Measurements from ENCODE around the gene APC2.
"Not testable (repeated sequence)": the region's sequence is repeated elsewhere in the genome, so short reads cannot be mapped to it uniquely, and the experiment has no call there.

The APC2 gene

DNA sequence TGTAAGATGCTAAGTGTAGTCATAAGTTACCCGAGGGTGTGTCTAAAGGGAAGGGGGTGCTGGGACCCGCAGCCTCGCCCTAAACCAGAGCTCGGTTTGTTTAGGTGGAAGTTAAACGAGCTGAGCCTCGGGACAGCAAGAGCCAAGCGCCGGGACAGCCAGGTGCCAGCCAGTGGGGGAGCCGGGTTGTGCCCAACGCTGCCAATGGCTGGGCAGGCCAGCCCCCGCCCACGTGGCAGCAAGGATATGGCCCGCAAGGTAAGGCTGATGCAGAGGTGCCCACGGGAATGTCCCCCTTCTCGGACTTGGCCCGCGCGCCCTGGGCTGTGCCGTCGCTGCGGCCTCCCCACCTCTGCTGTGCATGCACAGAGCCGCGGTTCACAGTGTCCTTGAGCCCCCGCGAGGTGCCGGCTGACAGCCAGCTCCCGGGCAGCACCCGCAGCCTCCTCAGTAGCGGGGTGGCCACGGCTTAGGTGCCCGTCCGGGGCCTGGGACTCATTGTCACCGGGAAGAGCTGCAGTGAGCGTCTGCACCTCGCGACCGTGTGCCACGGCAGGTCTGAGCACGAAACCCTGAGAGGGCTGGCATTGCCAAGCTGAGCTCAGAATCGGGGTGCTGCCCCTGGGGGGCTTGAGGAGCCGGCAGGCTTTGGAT, 21.1 kb upstream of the APC2 start:
- DNase-seq (ENCODE audit: low read depth) = no peak

DNA sequence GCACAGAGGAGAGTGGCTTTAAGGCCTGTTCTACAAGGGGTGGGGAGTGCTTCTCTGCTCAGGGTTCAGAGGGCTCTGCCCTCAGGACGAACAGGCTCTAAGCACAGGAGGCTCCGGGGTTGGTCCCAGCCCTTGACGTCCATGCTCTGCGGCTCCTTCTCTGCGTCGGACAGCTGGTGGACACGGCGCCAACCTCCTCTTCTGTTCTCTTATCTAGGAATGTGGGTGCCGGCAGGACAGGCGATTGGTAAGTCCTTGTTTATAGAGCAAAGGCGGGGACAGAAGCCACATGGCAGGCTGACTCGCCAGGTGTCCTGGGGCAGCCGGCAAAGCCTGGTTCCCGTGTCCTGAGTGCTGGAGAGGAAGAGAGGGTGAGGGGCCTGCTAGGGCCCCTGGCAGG, 20.2 kb upstream of the APC2 start:
- no peak for DNase-seq (ENCODE audit: low read depth)

DNA sequence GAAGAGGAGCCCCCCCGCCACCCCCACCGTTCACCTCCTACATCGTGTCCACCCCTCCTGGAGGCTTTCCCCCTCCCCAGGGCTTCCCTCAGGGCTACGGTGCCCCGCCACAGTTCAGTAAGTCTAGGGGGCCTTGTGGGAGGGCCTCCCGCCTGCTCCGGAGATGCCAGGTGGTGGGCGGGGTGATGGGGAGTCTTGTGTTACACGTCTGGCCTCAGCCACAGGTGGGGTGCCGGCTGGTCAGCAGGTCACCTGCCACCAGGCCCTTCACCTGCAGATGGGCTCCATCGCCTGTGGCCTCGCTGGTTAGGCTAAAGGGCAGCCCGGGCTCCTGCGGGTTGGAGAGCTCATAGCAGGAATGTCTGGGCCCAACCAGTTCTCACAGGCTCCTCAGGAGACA, 19.7 kb upstream of the APC2 start:
- DNase-seq (ENCODE audit: low read depth) = no peak

DNA sequence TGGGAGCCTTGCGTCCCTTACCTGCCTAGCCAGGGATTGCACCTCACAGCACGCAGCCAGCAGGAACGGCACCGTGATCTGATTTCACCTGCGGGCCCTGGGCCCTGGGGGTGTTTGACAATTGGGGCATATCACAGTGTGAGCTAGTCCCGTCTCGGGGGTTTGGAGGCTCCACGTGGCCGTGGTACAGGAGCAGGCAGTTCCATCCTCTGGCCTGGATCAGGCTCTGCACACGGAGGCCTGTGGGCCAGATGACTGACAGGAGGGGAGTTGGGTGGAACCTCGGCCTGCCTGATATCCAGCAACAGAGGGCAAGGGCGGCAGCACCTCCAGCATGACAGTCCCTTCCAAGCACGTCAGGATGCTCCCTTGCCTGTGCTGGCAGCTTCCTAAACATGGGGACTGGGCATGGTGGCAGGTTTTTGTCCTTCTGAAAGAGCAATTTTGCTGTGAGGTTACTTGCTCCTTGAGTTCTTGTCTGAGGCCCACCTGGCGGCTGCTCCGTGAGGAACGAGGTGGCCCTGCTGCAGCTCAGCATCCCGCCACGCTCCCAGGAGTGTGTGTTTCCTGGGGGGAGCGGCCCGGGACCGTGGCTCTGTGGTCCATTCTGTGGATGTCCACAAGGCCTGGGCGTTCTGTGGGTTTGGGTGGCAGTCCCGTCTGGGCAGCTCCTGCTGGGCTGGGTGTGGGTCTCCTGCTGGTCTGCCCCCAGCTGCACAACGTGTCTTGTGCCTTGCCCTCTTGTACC, 18.0 kb upstream of the APC2 start:
- DNase-seq (ENCODE audit: low read depth) = no peak

DNA sequence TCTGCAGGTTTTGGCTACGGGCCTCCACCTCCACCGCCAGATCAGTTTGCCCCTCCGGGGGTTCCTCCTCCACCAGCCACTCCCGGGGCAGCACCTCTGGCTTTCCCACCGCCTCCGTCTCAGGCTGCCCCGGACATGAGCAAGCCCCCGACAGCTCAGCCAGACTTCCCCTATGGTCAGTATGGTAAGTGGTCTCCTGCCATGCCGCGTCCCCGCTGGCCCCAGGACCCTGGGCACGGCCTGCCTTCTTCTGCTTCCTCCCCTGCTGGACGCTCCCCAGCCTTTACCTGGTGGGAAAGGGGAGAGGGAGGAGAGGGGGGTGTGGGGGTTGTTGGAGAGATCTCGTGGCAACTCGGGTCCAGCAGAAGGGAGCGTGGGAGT, 17.4 kb upstream of the APC2 start:
- DNase-seq (ENCODE audit: low read depth) = no peak

DNA sequence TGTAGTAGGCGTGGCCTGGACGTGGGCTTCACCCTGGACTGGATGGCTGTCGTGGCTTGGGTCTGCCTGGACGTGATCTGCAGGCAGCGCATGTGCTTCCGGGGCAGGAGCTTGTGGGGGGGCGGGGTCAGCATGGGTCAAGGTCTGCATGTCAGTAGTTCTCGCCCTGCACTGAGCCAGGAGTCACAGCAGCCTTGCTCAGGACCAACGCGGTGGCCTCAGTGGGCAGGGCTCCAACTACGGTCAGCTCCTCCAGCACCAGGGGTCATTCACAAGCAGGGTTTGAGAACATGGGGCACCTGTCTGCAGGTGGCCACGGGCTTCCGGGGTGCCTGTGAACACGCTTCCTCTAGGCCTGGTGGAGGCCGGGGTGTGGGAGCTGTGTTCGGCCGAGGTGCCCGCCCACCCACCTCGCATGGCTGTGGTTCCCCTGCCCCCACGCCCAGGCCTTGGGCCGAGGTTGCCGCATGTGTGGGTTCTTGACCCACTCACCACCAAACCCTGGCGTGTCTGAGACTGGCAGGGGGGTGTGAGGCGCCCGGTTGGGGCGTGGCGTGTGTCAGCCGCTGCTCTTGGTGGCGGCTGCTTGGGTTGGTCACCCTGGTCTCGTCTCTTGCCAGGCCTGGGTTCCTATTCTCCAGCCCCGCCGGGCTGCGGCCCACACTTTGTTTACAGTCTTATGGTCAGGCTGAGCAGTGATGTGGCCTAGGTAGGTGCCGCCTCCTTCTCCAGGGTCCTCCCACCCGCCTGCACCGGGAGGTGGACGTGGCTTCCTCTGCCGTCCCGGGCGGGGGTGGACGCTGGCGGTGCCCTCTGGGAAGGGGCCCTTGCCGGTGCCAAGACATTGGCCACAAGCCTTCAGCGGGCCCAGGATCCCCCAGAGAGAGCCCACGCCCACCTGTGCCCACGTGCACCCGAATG, 16.5 kb upstream of the APC2 start:
- no peak for DNase-seq (ENCODE audit: low read depth)

DNA sequence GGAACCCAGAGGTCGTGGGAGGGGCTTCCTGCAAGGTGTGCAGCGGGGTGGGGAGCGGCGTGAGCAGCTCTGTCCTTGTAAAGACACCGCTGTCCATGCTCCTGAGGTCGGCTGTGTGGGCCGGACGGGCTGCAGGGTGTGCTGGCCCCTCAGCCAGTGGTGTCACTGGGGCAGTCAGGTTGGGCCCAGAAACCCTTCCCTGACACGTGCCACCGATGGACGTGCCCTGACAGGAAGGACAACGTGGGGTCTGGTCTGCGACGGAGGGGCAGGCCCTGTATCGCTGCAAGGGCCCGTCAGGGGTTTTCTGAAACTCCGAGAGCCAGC, 15.9 kb upstream of the APC2 start:
- DNase-seq (ENCODE audit: low read depth) = no peak

DNA sequence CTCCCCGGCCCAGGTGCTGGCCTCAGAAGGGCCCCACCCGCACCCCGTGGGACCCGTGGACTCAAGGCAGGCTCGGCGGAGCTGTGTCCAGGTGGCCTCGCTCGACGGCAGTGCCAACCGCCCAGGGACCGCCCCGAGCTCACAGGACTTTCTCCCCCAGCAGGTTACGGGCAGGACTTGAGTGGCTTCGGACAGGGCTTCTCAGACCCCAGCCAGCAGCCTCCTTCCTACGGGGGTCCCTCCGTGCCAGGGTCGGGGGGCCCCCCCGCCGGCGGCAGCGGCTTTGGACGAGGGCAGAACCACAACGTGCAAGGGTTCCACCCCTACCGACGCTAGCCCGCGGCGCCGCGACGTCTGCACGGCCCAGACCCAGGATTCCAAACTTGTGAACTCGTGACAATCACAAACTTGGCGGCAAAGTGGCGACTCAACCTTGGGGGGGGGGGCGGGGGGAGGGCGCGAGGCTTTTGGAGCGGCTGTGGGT, 15.3 kb upstream of the APC2 start:
- DNase-seq (ENCODE audit: low read depth) = no peak

DNA sequence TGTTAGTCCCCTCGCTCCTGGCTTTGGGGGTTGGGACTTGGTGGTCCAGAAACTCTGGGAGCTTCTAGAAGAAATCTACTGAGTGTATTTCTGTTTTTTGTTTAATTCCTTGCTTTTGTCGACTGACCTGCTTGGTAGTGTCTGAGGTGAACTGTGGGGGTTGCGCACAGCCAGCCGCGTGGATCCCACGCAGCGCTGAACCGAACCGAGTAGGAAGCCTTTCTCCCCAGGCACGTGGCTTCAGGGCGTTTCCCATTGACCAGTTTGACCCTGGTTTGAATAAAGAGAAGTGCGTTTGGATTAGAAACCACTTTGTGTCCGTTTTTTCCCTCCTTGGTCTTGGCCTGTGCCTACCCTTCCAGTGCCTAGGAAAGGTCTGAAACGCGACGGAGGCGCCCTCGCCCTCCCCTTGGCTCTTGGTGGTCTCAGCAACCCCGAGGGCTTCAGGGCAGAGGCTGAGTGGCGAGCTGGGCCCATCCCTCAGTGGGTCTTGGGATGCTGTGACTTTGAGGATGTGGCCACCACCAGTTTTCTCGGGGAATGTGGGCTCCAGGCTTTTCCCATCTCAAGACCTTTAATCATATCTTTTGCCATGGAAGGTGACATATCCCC, 14.4 kb upstream of the APC2 start:
- no peak for DNase-seq (ENCODE audit: low read depth)

DNA sequence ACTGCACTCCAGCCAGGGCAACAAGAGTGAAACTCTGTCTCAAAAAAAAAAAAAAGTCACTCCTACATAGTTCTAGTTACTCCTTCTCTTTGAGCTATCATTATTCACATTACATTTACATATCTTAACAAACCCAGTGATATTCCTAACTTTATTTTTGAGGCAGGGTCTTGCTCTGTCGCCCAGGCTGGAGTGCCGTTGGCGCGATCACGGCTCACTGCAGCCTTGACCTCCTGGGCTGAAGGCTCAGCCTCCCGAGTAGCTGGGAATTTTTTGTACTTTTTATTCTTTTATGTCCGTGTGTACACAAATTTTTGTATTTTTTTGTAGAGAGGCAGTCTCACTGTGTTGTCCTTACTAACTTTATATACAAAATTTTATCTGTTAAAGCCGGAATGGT, 12.3 kb upstream of the APC2 start:
- no peak for DNase-seq (ENCODE audit: low read depth)

DNA sequence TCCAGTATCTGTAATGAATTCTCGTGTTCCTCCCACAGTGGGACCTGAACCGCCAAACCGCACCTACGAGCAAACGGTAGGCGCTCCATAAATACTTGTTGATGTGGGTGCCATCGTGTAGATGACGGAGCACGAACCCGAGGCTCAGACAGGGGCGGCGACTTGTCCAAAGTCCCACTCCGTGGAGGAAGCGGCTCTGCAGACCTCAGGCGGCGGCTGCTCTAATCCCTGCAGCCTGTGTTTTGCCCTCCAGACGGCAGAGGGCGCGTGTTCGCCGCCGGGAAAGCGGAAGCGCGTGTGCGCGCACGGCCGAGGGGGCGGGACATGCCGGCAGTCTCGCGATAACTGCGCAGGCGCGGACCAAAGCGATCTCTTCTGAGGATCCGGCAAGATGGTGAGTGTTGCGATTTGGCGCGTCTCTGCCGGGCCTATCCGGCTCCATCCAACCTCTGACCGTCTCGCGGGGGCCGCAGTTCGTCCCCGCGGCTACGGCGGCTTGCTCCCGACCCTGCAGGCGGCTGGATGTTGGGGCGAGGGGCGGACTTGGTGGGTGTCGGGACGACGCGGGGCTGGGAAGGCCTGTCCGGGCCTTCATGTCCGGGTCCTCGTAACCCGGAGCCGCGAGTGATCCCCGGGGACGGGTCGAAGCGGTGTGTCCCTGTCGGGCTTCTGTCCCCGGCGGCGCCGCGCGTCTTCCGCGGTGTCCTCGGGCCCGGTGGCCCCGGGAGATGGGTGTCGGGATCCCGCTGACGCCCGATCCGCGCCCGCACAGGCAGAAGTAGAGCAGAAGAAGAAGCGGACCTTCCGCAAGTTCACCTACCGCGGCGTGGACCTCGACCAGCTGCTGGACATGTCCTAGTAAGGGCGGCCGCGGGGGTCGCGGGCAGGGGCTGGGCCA, 11.6 kb upstream of the APC2 start, which contains the start of gene RPS15:
Gene RPS15 (plus strand): TSS at position 362 of the 898 bp plus-strand sequence. CDS start 30 bp downstream, at position 392.
- peak; percentile 93 for DNase-seq (ENCODE audit: low read depth)

DNA sequence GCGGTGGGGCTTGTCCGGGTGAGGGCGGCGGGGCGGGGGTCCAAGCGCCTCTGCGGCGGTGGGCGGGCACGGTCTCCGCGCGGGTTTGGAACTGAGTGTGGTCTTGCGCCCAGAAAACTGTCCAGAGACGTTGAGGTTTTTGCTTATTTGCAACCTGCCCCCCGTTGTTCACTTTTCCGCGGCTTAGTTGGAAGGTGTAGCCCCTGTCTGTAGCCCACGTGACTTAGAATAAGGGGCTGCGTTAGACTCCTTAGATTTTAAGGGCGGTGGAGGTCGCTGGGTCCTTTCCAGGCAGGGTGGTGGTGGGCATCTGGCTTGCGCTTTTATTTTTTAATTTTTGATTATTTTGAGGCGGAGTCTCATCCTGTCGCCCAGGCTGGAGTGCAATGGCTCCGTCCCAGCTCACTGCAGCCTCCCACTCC, 11.0 kb upstream of the APC2 start:
- DNase-seq (ENCODE audit: low read depth) = no peak

DNA sequence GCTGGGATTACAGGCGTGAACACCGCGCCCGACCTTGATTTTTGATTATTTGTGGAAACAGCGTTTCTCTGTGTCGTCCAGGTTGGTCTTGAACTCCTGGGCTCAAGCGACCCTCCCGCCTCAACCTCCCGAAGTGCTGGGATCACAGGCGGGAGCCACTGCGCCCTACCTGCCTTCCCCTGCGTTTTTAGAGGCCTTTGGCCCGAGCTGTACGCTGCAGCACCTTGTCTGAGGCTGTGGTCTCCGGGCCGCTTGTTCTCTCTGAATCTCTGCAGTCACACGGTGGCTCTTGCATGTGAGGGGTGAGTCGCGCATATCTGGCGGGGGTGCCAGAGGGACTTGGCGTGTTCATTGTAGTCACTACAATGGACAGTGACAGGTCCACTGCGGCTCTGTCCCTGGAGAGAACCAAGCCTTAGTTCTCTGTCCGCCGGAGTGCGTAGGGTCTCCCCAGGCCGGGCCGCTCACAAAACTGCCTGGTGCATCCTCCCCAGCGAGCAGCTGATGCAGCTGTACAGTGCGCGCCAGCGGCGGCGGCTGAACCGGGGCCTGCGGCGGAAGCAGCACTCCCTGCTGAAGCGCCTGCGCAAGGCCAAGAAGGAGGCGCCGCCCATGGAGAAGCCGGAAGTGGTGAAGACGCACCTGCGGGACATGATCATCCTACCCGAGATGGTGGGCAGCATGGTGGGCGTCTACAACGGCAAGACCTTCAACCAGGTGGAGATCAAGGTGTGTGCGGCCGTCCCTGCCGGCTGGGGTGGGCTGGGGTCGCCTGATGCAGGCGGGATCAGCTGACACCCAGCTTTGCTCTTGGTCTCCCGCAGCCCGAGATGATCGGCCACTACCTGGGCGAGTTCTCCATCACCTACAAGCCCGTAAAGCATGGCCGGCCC, 10.2 kb upstream of the APC2 start:
- not testable (repeated sequence) for DNase-seq (ENCODE audit: low read depth)

DNA sequence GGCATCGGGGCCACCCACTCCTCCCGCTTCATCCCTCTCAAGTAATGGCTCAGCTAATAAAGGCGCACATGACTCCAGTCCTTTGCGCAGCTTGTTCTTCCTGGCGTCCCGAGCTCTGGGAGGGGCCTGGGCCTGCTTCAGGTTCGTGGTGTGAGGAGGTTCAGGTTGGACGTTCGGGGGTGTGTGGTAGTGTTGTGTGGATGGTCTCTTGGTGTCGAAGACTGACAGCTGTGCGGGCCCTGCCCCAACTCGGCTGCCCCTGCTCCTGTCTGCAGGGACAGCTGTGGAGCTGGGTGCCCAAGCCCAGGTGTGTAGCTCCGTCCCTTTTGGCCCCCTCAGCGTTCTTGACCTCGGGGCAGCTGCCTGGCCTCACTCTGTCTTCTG, 9.5 kb upstream of the APC2 start:
- no peak for DNase-seq (ENCODE audit: low read depth)

DNA sequence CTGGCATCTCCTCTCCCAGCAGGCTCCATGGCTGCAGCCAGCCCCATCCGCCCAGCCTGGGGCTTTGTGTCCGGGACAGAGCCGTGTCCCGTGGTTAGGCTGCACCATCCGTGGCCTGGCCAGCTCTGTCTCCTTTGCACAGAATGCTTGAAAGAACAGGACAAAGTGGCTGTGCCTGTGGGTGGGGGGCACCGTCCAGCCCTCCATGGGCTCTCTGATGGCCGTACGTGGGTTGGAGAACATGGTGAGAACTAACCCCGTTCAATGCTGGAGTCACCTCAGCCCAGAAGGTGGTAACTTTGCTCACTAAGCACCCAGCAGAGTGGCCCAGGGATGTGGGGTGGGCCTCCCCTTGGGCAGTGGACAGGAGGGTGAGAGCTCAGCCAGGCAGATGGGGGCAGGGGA, 8.9 kb upstream of the APC2 start:
- no peak for DNase-seq (ENCODE audit: low read depth)

DNA sequence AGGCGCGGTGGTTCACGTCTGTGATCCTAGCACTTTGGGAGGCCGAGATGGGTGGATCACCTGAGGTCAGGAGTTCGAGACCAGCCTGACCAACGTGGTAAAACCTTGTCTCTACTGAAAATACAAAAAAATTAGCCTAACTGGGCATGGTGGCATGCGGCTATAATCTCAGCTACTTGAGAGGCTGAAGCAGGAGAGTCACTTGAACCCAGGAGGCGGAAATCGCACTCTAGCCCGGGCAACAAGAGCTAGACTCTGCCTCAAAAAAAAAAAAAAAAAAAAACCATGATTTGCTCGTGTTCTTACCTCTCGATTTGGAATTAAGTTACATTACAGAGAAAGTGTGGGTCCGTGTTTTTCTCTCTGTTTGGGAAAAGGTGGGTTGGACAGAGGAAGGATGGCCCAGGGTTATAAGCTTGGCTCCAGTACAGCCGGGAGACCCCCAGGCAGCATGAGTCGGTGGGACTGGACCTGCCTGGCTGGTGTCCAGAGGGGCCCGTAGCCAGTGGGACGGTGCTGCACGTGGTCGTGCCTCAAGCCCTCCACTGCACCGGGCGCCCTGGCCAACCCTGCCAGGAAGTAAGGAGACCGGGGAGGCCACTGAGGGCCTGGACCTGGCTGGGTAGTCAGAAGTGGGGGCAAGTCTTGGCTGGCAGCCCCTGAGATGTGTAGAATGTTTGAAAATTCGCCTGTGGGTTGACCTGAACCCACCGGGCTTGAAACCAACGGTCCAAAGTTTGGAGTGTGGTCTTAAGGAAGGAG, 8.1 kb upstream of the APC2 start:
- DNase-seq (ENCODE audit: low read depth) = no peak

DNA sequence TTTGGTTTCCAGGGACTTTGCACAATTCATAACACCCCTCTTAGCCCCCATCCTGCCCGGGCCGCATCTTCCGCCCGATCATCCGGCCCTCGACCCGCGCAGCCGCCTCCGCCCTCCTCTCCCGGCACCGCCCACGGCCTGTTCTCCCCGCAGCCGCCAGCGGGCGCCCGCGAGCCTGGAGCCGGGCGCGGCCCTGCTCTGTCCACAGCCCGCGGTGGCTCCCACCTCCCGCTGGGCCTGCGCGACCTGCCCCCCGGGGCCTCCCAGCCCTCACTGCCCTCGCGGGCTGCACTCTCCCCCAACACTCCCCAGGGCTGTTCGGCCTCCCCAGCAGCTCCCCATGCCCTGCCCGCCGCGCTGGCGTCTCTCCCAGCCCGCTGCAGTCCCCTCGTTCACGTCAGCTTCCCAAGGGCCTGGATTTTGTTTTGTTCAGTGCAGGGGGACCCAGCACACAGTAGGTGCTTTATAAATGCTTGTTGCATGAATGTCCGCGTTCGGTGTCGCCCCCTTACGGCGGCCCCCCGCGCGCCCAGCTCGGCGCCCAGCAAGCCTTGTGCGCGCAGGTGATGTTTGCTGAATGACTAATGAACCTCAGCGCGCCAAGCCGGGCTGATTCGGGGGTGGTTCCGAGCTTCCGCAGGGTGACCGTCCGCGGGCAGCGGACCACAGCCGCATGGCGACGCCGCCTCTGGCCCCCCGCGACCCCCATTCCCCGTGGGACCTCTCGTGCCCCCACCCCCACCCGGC, 4.6 kb upstream of the APC2 start:
- peak; percentile 70 for DNase-seq (ENCODE audit: low read depth)

DNA sequence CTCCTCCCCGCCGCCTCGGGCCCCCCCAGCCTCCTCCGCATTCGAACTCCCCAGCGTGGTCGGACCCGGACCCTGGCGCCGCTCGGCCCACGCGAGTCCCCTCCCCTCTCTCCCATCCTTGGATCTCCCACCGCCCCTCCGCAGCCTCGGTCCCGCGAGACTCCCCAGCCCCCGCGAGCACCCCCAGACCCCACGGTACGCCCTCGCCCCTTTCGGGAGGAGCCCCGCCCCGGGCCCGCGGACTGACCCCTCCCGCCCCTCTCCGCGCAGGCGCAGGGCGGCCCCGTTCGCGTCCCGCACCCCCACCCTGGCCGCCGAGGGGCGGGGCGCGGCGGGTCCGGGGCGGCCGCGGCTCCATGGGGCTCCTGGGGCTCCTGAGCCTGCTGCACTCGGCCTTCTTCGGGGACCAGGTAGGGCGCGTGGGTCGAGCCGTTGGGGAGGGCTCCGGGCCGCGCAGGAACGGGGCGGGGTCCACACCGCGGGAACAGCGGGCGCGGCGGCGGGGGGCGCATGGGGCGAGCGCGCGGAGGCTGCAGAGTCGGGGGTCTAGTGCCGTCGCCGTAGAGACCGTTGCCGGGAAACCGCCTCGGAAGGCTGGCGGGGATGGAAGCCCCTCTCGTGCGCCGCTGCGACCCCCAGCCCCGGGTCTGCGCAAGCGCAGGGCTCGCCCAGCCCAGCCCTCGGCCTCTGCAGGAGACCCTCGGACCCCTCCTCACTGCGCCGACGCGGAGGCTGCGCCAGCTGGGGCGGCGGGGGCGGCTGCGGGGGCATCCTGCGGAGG, 3.8 kb upstream of the APC2 start:
- no peak for DNase-seq (ENCODE audit: low read depth)

Data from activated gamma-delta T cell treated with anti-CD3 and anti-CD28 coated beads, Interleukin-2, amount 50 U/mL, for 16 hours (primary cell).